HG02943 (cell line): ENCODE results near the gene PPP6R2.
"Not testable (repeated sequence)": the region's sequence is repeated elsewhere in the genome, so short reads cannot be mapped to it uniquely, and the experiment has no call there.

Experiments
- ATAC-seq: cut with Tn5 transposase; IDR thresholded peaks from one replicate; pipeline ENCODE4 v1.9.1; 2021; ENCODE audit warnings: mild to moderate bottlenecking, low read depth, moderate library complexity; ENCODE audit not compliant: unreplicated experiment

The PPP6R2 gene

DNA sequence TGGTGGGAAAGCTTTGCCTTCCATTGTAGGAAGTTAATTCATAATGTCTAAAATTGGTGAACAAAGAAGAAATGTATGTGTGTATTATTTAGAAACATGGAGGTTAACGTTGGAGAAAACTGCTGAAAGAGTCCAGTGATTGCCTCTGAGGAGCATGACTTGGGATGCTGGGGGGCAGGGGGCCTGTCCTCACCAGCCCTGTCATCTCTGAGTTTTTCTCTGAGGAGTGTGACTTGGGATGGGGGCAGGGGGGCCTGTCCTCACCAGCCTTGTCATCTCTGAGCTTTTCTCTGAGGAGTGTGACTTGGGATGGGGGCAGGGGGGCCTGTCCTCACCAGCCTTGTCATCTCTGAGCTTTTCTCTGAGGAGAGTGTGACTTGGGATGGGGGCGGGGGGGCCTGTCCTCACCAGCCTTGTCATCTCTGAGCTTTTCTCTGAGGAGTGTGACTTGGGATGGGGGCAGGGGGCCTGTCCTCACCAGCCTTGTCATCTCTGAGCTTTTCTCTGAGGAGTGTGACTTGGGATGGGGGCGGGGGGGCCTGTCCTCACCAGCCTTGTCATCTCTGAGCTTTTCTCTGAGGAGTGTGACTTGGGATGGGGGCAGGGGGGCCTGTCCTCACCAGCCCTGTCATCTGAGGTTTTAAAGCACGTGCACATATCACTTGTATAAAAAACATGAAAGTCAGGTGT, 54.4 kb downstream of the PPP6R2 start:
- not testable (repeated sequence) for ATAC-seq

GRCh38 chr22:50398831-50399648, 55.9 kb downstream of the PPP6R2 start:
- no peak for ATAC-seq

GRCh38 chr22:50399751-50400331, 56.7 kb downstream of the PPP6R2 start:
- no peak for ATAC-seq

GRCh38 chr22:50400406-50400805, 57.3 kb downstream of the PPP6R2 start:
- ATAC-seq = no peak

DNA sequence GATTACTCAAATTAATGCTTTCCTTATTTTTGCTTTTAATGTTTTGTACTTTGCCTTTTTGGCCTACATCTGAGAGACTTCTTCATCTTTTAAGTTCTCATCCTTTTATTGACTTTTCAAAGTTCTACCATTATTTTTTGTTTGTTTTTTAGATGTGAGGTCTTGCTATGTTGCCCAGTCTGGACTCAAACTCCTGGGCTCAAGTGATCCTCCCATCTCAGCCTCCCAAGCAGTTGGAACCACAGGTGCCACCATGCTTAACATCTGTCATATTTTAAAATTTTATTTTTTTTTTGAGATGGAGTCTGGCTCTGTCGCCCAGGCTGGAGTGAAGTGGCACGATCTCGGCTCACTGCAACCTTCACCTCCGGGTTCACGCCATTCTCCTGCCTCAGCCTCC, 57.8 kb downstream of the PPP6R2 start:
- ATAC-seq = no peak

DNA sequence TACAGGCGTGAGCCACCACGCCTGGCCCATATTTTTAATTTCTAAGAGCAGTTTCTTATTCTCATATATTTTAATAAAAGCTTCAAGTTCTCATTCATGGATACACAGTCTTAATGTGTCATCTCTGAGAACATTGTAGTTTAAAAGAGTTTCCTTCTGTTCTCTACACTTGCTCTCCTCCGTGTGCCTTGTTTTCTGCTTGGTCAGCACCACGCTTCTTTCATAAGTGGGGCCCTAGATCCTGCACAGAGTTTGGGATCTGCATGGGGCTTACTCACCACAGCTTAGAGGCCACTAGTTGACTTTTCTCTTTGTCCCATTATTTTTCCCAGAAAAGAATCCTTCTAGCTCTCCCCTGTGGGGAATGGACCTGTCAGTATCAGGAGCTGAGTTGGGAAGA, 58.8 kb downstream of the PPP6R2 start:
- ATAC-seq = no peak

GRCh38 chr22:50403701-50404101, 60.6 kb downstream of the PPP6R2 start:
- no peak for ATAC-seq

DNA sequence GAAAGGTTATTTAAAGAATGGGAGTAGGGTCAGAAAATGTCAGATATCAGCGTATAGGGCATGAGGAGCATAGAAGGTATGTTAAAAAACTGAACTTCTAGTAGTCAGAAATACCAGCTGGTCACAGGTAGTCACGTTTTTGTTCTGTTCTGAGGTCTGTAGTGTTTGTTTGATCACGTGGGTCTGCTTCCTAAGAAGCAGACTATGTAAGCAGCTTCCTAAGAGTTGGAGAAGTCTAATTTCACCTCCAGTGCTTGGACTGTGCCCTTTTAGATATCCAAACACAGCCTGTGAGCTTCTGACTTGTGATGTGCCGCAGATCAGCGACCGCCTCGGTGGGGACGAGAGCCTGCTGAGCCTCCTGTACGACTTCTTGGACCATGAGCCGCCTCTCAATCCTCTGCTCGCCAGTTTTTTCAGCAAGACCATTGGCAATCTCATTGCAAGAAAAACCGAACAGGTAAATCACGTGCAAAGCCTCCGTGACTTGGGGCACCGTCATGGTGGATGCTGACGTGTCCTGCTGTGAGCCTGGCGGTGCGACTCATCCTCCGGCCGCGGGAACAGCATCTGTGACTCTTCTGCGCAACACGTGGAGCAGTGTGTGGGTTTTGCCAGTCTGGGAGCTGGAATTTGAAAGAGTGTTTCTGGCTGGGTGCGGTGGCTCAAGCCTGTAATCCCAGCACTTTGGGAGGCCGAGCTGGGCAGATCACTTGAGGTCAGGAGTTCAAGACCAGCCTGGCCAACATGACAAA, 63.5 kb downstream of the PPP6R2 start:
- ATAC-seq = no peak

GRCh38 chr22:50408311-50408710, 65.2 kb downstream of the PPP6R2 start:
- ATAC-seq = no peak

DNA sequence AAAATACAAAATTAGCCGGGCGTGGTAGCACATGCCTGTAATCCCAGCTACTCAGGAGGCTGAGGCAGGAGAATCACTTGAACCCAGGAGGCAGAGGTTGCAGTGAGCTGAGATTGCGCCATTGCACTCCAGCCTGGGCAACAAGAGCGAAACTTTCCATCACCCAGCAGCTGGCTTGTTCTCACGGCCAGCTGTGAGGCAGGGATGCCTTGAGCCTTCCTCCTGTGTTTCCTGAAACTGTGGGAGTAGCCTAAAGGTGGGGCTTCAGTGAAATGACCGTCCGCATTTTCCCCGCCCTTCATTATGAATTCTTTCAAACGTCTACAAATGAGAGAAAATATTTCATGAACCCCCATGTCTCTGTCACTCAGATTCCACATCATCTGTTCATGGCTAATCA, 65.8 kb downstream of the PPP6R2 start:
- not testable (repeated sequence) for ATAC-seq

DNA sequence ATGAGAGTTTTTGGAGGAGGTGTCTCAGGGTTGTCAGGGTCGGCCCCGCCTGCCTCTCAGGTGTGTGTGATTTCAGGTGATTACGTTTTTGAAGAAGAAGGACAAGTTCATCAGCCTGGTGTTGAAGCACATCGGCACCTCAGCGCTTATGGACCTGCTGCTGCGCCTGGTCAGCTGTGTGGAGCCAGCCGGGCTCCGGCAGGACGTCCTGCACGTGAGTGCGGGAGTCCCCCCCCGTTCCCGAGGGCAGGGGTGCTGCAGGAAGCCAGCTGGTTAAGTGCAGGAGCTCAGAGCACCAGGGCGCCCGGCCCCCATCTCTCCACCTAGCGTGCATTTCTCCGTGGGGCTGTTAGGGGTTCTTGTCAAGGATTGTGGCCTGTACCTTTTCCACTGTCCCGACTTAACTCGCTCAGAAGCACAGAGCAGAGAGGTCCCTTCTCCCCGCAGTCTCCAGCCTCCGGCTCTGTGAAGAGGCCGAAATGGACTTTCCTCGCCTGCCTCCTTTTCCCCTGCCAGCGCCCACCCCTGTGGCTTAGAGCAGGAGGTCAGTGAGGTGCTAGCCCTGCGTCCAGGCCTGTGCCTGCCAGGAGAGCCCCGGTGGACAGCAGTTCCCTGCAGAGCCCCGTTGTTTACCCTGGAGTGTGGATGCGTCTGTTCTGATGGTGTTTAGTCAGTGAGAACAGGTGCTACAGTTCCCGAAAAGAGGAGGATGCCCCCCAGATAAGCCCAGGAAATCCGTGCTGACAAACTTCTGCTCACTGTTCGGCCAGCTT, 71.5 kb downstream of the PPP6R2 start:
- ATAC-seq = no peak

DNA sequence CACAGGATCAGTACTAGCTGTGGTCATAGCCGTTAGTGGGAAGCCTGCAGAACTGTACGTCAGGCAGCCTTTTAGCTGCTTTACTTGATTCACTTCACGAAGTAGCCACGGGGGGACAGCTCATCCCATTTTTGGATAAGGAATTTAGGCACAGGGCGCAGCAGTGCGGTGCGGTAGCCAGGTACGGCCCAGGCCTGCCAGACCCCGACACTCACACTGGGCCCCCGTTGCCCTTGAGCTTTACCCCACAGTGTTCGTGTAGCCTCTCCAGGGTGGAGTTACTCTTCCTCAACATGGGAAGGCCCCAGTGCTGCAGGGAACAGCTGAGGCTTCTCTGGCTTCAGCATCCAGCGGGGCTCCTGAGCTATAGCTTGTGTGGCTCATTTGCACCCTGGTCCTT, 72.3 kb downstream of the PPP6R2 start:
- ATAC-seq = no peak

DNA sequence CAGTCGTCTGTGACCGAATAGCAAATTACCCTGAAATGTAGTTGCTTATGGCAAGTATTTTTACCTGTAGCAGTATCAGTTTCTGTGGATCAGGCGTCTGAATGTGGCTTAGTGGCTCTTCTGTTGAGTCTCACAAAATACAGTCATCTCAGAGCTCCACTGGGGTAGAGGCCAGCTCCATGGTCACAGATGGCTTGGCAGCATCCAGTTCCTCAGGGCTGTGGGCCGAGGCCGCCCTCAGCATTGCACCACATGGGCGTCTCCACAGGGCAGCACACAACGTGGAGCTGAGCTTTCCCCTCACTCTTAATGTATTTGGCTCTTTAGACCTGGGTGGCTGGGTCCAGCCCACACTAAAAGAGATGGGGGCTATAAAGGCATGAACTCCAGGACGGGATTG, 73.9 kb downstream of the PPP6R2 start:
- no peak for ATAC-seq

DNA sequence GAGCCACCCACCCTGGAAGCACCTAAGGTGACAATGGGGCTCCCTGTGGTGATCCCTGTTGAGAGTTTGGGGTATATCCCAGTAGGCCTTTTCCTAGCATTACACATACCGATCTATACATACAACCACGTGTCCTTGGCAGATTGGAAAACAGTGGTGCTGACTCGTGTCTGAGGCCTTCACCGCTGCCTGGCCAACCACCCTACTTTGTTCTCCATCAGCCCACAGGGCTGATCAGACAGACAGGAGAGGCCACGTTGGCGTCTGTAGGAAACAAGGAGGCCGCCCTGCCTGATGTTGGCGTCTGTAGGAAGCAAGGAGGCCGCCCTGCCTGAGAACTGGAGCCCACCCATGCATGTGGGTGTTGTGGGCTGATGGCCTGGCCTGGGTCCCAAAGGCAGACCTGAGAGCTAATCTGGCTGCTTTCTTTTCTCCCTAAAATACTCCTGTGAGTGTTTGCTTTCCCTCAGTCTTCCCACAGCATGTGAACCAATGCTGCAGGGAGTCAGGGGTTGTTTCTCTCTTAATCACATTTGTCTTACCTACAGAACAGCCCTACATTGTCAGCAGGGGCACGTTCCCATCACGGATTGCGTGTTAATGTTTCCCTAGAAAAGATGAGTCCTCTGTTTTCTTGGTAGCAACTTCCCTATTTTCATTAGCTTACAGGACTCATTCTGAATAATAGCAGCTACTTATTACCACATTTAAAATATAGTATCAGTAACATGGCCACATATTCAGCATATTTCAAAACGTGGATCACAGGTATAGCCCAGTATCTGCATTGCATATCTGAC, 74.5 kb downstream of the PPP6R2 start:
- ATAC-seq = no peak

DNA sequence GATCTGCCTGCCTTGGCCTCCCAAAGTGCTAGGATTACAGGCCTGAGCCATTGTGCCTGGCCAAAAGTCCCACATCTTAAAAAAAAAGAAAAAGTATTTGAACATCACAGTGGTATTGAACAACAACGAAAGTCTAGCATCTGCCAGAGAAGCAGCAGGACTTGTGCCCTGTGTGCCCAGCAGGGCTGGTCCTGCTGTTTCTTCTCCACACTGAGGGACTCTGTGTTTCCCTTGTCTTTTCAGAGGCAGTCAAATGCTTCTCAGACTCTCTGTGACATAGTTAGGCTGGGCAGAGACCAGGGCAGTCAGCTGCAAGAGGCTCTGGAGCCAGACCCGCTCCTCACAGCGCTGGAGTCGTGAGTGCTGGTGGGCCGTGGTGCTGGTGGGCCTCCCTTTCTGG, 75.5 kb downstream of the PPP6R2 start:
- no peak for ATAC-seq

DNA sequence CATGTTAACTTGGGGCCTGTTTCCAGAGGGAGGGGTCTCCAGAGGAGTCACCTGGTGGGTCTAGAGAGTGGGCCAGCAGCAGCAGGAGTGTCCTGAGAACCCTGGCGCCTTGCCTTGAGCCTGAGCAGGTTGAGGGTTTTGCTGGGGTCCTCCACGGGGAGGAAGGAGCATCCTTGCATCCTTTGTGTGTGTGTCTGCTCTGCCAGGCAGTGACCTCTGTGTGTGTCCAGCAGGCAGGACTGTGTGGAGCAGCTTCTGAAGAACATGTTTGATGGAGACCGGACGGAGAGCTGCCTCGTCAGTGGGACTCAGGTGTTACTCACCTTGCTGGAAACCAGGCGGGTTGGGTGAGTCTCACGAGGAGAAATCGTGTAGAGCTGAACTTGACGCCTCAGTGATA, 76.0 kb downstream of the PPP6R2 start:
- ATAC-seq = no peak

- no peak for ATAC-seq
These were observed 76.9 kb downstream of the PPP6R2 start for GRCh38 chr22:50420015-50420414.

GRCh38 chr22:50420581-50420980, 77.5 kb downstream of the PPP6R2 start:
- ATAC-seq = no peak

- no peak for ATAC-seq
These were observed 78.9 kb downstream of the PPP6R2 start for GRCh38 chr22:50422046-50422445.
